Endodermal cell (in vitro differentiated cells): ENCODE results near the gene PSMG1. TPM values are rescaled to one million over a fixed set of nuclear protein-coding genes. Genes with fewer than 3 reads are reported as not detected.
A peak's percentile ranks its signal among the peaks of the same experiment; 100 is the strongest.

Experiments
- DNase-seq: peaks from one replicate; pipeline ENCODE4 v3.0.0-alpha.2; 2017
- H3K27ac ChIP-seq: 2 replicates; pipeline ENCODE4 v1.5.1; 2013; ENCODE audit warnings: mild to moderate bottlenecking, low read depth, low read length, moderate library complexity
- H3K27me3 ChIP-seq: 2 replicates; pipeline ENCODE4 v1.6.1; 2013; ENCODE audit warnings: mild to moderate bottlenecking, low read length, moderate library complexity; ENCODE audit not compliant: insufficient read depth, control insufficient read depth, poor library complexity, severe bottlenecking
- H3K36me3 ChIP-seq: 2 replicates; pipeline ENCODE4 v1.7.0; 2013; ENCODE audit warnings: mild to moderate bottlenecking, low read length, moderate library complexity; ENCODE audit not compliant: control insufficient read depth, insufficient read depth
- H3K4me1 ChIP-seq: one replicate; pipeline ENCODE4 v1.7.0; 2013; ENCODE audit warnings: low read length; ENCODE audit not compliant: control insufficient read depth, insufficient read depth
- H3K4me3 ChIP-seq: 2 replicates; pipeline ENCODE4 v1.5.1; 2013; ENCODE audit warnings: mild to moderate bottlenecking, low read length, moderate library complexity
- H3K9ac ChIP-seq: 2 replicates; pipeline ENCODE4 v1.6.1; 2013; ENCODE audit warnings: mild to moderate bottlenecking, low read length, moderate library complexity; ENCODE audit not compliant: poor library complexity, severe bottlenecking; ENCODE audit errors: extremely low read depth
- H3K9me3 ChIP-seq: 2 replicates; pipeline ENCODE4 v1.6.1; 2013; ENCODE audit warnings: mild to moderate bottlenecking, low read length, moderate library complexity; ENCODE audit not compliant: control insufficient read depth
- H3K27ac Mint-ChIP-seq: 2 replicates; pipeline ENCODE4 v1.8.0; 2020; ENCODE audit warnings: mixed read lengths
- H3K27me3 Mint-ChIP-seq: 2 replicates; pipeline ENCODE4 v1.8.0; 2021; ENCODE audit warnings: mild to moderate bottlenecking, mixed read lengths; ENCODE audit not compliant: insufficient read depth
- H3K36me3 Mint-ChIP-seq: 2 replicates; pipeline ENCODE4 v1.8.0; 2020; ENCODE audit warnings: low read depth, mixed read lengths
- H3K4me1 Mint-ChIP-seq: 2 replicates; pipeline ENCODE4 v1.8.0; 2020; ENCODE audit warnings: mixed read lengths
- H3K4me3 Mint-ChIP-seq: 2 replicates; pipeline ENCODE4 v1.8.0; 2020; ENCODE audit warnings: mild to moderate bottlenecking, moderate library complexity, mixed read lengths
- H3K9me3 Mint-ChIP-seq: 2 replicates; pipeline ENCODE4 v1.8.0; 2020; ENCODE audit warnings: mild to moderate bottlenecking, mixed read lengths
- WGBS, 2 experiments: methylation state at CpG; one replicate each; pipeline versions ENCODE4 v1.1.5 to v1.1.7; 2013; ENCODE audit warnings: missing lambda C conversion rate in 2 of 2, mixed read lengths in 1 of 2; ENCODE audit not compliant: insufficient coverage in 1 of 2, insufficient read length in 1 of 2; 5-methylcytosine and 5-hydroxymethylcytosine counted together
- total RNA-seq, 2 donors: library from RNA; stranded (reverse); fragmentation: NEBNext Ultra II Directional in 1 of 2; extraction: Animal tissue kit (Norgen Biotek cat#: 25700) in 1 of 2; gene quantifications; 2 replicates in 1 of 2; 3 replicates in 1 of 2; pipeline ENCODE4 v1.2.1, GENCODE V29; 2021
- TF ChIP-seq, protein P1 (sequence below): fragments of 200-600 bp; sonication (generic); conservative IDR thresholded peaks from 2 replicates; pipeline ENCODE4 v1.5.0; 2021; ENCODE audit warnings: antibody characterized with exemption, mild to moderate bottlenecking

PSMG1 gene
- total RNA-seq, 2 donors from 2014 or later, result 47.3 to 52.6 TPM

DNA sequence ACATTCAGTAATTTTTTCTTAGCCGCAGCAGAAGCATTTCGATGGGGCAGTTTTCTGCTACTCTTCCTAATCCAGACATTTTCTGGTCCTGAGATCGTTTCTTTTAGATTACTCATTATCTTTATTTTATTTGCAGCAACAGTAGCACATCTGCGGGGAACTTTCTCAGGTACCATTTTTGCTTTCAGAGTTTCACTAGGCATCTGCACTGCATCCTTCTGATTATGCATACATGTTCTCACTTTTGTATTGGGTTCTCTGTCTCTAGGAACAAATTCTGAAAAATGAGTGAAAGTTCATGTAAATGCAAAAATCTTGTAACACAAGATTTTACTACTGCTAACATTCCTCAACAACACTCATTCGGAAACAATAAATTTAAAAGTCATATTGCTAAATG is 3.9 kb upstream of the PSMG1 start:
- peaks cover 31% of the 10 kb centered on the region for H3K4me1 Mint-ChIP-seq
- no peak overlapping the region for H3K27ac Mint-ChIP-seq
- WGBS, 2 experiments, result 90 to 97% methylated on average over 4 of the region's 5 CpGs
- H3K4me3 ChIP-seq, result no peak overlapping the region
- H3K4me3 Mint-ChIP-seq, result no peak overlapping the region
- no peak overlapping the region for H3K9ac ChIP-seq
- TF ChIP-seq, protein P1, sequence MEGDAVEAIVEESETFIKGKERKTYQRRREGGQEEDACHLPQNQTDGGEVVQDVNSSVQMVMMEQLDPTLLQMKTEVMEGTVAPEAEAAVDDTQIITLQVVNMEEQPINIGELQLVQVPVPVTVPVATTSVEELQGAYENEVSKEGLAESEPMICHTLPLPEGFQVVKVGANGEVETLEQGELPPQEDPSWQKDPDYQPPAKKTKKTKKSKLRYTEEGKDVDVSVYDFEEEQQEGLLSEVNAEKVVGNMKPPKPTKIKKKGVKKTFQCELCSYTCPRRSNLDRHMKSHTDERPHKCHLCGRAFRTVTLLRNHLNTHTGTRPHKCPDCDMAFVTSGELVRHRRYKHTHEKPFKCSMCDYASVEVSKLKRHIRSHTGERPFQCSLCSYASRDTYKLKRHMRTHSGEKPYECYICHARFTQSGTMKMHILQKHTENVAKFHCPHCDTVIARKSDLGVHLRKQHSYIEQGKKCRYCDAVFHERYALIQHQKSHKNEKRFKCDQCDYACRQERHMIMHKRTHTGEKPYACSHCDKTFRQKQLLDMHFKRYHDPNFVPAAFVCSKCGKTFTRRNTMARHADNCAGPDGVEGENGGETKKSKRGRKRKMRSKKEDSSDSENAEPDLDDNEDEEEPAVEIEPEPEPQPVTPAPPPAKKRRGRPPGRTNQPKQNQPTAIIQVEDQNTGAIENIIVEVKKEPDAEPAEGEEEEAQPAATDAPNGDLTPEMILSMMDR, result no peak
- no peaks in the 10 kb centered on the region for H3K9me3 ChIP-seq
- no peak for DNase-seq
- H3K27ac ChIP-seq, result no peak overlapping the region
- H3K36me3 ChIP-seq, result peaks cover 7% of the 10 kb centered on the region
- H3K9me3 Mint-ChIP-seq, result no peaks in the 10 kb centered on the region
- H3K27me3 Mint-ChIP-seq, result peaks cover 6% of the 10 kb centered on the region
- no peaks in the 10 kb centered on the region for H3K27me3 ChIP-seq
- H3K4me1 ChIP-seq, result peaks cover 12% of the 10 kb centered on the region
- H3K36me3 Mint-ChIP-seq, result peaks cover 2% of the 10 kb centered on the region

DNA sequence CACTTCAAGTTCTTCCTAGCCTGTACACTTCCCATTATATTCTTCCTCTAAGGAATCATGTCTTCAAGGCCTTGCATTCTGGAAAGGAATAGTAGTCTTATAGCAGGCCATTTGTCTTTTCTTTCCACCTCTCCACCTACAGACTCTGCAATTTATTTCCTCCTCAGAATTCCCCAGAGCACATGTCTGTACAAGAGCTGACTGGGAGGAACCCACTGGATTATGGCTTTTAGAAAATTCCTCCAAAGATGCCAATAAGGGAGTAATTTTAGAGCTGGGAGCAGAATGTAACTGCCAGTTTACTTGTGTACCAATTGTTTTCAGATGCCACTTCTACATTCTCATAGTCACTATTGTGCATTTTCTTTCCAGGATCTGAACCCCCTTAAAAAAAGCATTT is 3.4 kb upstream of the PSMG1 start:
- H3K4me1 ChIP-seq, result peaks cover 12% of the 10 kb centered on the region
- Mint-ChIP-seq H3K36me3 (no peaks in the 10 kb centered on the region), H3K4me1 (peaks cover 33% of the 10 kb centered on the region), H3K27me3 (peaks cover 8% of the 10 kb centered on the region), H3K4me3 (no peak overlapping the region), H3K9me3 (no peaks in the 10 kb centered on the region), H3K27ac (no peak overlapping the region)
- H3K27me3 ChIP-seq, result no peaks in the 10 kb centered on the region
- DNase-seq, result no peak
- no peaks in the 10 kb centered on the region for H3K9me3 ChIP-seq
- no peak overlapping the region for H3K27ac ChIP-seq
- no peak overlapping the region for H3K4me3 ChIP-seq
- no peak overlapping the region for H3K9ac ChIP-seq
- TF ChIP-seq, protein P1, result no peak
- peaks cover 2% of the 10 kb centered on the region for H3K36me3 ChIP-seq

DNA sequence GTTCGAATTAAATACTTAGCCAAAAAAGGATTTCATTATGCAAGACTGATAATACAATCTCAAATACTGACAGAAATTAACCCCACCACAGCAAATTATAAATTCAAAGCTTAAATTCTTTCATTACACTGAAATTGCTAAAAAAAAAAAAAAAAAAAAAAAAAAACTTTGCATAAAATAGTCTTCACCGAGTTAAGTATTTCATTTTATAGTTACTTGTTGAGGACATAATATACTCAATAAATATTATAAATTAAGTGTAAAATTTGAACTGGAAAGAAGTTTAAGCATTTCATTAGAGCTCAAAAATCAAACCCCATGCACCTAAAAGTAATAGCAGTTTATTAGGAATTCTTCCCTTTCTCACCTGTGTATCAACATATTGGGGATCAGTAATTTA is 1.9 kb upstream of the PSMG1 start:
- Mint-ChIP-seq H3K27ac (no peak overlapping the region), H3K4me1 (peaks cover 25% of the 10 kb centered on the region), H3K27me3 (peaks cover 8% of the 10 kb centered on the region), H3K9me3 (no peaks in the 10 kb centered on the region), H3K36me3 (peaks cover 6% of the 10 kb centered on the region), H3K4me3 (no peak overlapping the region)
- H3K9ac ChIP-seq, result no peak overlapping the region
- no peak overlapping the region for H3K27ac ChIP-seq
- peak overlapping the region; percentile 92 for H3K4me3 ChIP-seq
- peaks cover 2% of the 10 kb centered on the region for H3K4me1 ChIP-seq
- WGBS, 2 experiments, result 100% methylated on average over 1 of the region's 2 CpGs; no CpG with 5 or more reads in 1 of the 2 experiments
- H3K9me3 ChIP-seq, result no peaks in the 10 kb centered on the region
- no peaks in the 10 kb centered on the region for H3K27me3 ChIP-seq
- no peak for DNase-seq
- TF ChIP-seq, protein P1, result no peak
- peaks cover 5% of the 10 kb centered on the region for H3K36me3 ChIP-seq
